ENCODE data around the gene POLR2J.
"Not testable (repeated sequence)": the region's sequence is repeated elsewhere in the genome, so short reads cannot be mapped to it uniquely, and the experiment has no call there.

- not testable (repeated sequence) for TF ChIP-seq TOX (CRISPR knock-in tag; IDR thresholded peaks at IDR 0.05; ENCODE audit: borderline replicate concordance); SNAI2 (CRISPR knock-in tag; IDR thresholded peaks at IDR 0.05); BACH2 (CRISPR knock-in tag; IDR thresholded peaks at IDR 0.05; ENCODE audit: borderline replicate concordance); GLIS3 (CRISPR knock-in tag; IDR thresholded peaks at IDR 0.05); ZNF8 (CRISPR knock-in tag; IDR thresholded peaks at IDR 0.05); CSDC2 (CRISPR knock-in tag; IDR thresholded peaks at IDR 0.05); PATZ1 (CRISPR knock-in tag; IDR thresholded peaks at IDR 0.05; ENCODE audit: borderline replicate concordance); ARNTL (CRISPR knock-in tag; IDR thresholded peaks at IDR 0.05; ENCODE audit: borderline replicate concordance, low read depth); TCF4 (CRISPR knock-in tag; IDR thresholded peaks at IDR 0.05; ENCODE audit: borderline replicate concordance); OSR1 (CRISPR knock-in tag; IDR thresholded peaks at IDR 0.05)
- TF ChIP-seq, protein P1, sequence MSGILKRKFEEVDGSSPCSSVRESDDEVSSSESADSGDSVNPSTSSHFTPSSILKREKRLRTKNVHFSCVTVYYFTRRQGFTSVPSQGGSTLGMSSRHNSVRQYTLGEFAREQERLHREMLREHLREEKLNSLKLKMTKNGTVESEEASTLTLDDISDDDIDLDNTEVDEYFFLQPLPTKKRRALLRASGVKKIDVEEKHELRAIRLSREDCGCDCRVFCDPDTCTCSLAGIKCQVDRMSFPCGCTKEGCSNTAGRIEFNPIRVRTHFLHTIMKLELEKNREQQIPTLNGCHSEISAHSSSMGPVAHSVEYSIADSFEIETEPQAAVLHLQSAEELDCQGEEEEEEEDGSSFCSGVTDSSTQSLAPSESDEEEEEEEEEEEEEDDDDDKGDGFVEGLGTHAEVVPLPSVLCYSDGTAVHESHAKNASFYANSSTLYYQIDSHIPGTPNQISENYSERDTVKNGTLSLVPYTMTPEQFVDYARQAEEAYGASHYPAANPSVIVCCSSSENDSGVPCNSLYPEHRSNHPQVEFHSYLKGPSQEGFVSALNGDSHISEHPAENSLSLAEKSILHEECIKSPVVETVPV (CRISPR knock-in tag; IDR thresholded peaks at IDR 0.05), result not testable (repeated sequence)
Observed at GRCh38 chr7:102507410-102508088, 28.8 kb upstream of the POLR2J start.

Data from SK-N-SH treated with all-trans-retinoic acid at 6 μM for 48 hours (cell line).